GM19438 (cell line): ENCODE results near the gene TVP23C.

Source experiments
- ATAC-seq: cut with Tn5 transposase; IDR thresholded peaks from one replicate; pipeline ENCODE4 v1.9.1; 2021; ENCODE audit warnings: low read depth; ENCODE audit not compliant: unreplicated experiment

The TVP23C gene

GRCh38 chr17:15466131-15466530, 97.2 kb downstream of the TVP23C start:
- ATAC-seq, result no peak

GRCh38 chr17:15465045-15465701, 98.1 kb downstream of the TVP23C start:
- no peak for ATAC-seq

- ATAC-seq, result no peak
These were observed 98.9 kb downstream of the TVP23C start for GRCh38 chr17:15464231-15464985.

GRCh38 chr17:15462976-15463772, 100.1 kb downstream of the TVP23C start:
- no peak for ATAC-seq

- no peak for ATAC-seq
These were observed 105.6 kb downstream of the TVP23C start for GRCh38 chr17:15457723-15458094.

DNA sequence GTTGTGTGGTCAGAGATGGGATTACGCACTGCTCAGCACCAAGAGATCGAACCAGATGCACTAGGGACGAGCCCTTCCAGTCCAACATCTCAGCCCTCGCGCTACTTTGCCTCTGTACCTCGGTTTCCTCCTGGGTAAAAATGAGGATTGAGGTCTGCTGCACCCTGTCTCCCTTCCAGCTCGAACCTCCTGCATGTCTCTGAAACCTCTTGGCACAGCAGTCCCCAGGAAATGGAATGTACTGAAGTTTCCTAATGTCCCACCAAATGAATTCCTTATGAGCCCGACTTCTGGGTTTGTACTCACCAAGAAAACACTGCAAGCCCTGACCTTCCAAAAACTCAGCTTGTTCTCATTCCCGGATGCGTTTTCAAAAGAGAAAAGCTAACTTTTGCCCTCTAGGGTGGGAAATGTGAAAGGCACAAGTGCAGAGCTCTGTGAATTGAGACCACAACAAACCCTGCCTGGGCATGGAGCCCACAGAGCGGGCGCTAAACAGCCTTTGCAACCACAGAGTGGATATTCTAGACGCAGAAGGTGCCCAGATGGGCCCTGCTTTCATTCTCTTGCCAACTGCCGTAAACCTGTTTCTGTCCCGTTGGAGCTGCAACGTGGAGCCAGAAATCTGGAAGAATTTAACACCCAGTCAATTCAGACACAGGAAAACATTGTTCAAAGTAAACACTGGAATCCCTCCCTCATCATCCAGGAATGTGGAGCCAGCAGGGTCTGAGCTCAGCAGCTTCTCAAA, 106.1 kb downstream of the TVP23C start:
- no peak for ATAC-seq

GRCh38 chr17:15456496-15456895, 106.8 kb downstream of the TVP23C start:
- no peak for ATAC-seq

DNA sequence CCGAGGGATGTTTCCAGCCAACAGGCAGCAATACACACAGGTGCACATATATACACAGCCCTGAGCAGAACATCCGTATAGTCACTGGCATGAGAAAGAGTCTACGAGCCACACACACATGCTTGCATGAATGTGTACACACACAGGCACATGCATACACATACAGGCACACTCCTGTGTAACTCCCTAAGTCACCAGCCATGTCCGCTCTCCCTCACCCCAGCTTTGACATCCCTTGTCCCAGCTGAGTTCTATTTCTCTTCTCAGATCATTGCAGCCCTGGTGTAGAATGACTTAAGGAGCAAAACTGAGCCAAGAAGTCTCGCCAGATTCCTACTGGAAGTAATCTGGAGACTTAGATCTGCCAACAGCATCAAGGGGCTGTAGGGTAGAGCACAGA, 108.9 kb downstream of the TVP23C start:
- no peak for ATAC-seq

DNA sequence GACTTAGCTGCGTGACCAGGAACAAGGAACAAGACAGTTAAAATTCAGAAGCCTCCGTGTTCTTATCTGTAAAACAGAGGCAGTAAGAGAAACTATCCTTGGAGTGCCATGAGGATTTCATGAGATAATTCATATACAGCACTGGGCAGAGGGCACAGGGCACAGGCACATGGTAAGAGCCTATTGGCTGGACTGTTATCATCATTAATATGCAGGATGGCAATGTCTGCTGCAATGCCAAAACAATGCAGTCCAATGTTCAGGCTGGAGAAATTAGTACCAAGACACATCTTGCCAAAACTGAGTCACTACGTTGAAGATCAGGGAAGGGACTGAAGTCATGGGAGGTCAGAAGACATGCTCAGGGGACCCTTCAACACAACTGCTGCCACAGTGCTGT, 109.5 kb downstream of the TVP23C start:
- ATAC-seq, result no peak

- no peak for ATAC-seq
These were observed 110.0 kb downstream of the TVP23C start for GRCh38 chr17:15453246-15453645.

DNA sequence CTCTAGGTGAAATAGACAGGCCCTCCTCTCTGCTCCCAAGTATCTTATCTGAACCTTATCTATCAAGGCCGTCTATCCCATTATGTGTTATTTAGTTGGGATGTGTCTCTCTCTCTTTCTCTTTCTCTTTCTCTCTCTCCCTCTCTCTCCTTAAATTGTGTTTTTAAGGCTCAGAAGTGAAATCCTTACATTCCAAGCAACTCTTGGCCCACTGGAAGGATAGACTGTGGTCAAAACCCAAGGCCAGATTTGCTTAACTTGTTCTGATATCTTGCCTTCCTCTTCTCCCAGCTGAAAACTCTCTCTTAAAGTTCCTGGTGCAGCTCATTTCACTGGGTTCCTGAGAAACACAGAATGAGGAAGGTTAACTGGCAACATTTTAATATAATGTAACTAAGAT, 110.5 kb downstream of the TVP23C start:
- ATAC-seq, result no peak
